Measurements from ENCODE around the gene ANKS1B. TPM values are rescaled to one million over a fixed set of nuclear protein-coding genes. Genes with fewer than 3 reads are reported as not detected.
"Not testable (repeated sequence)": the region's sequence is repeated elsewhere in the genome, so short reads cannot be mapped to it uniquely, and the experiment has no call there.

Gene ANKS1B
- total RNA-seq, 8 experiments from 2014 or later: 4.4 to 49.1 (median 14.2) TPM

DNA sequence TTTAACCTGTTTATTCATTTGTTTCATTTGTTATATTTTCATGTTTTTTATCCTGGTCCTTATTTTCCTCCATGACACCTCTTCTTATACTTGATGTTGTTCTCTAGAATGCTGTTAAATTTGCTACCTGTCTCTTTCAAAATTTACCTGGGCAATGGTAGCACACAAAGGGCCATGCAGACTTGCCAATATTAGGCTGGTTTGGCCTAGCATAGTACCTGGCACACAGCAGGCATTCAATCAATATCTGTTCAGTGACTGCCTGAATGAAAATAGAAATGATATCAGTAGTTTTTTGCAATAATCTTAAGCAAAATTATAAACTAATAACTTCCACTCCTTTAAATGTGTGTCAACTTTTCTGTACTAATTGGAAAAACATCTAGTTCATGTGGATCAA lies 1014.5 kb downstream of the ANKS1B start:
- in situ Hi-C loops (cut with MboI; ENCODE audit: low pct_unique_long_range_greater_than_20kb in 2 of 9, low sequenced_read_pairs in 9 of 9, unreplicated experiment in 9 of 9): no loop called here
- Histone ChIP-seq H3K27ac (no peak overlapping the region), H3K4me1 (replicated peaks in 1 of 2) (peaks cover 0 to 6% of the 10 kb centered on the region in 2 donors), H3K4me3 (no peak overlapping the region)
- no peak for ATAC-seq (replicated peaks in 6 of 8)

DNA sequence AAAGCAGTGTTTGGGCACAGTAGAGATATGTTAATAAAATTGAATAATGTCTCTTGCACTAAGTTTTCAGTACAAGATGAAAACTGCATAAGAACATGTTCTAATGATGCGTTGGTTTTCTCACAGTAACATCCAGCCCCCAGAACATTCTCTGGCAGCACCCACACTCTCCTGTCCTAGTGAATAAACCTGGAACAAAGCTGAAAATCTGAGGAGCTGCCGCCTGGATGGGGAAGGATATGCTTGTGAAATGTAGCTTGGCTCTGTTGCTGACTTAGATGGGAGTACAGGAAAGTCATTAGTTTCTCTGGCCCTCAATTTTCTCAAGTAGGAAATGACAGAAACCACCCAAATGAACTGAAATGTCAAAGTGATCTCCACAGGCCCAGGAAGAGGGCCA lies 1015.8 kb downstream of the ANKS1B start:
- in situ Hi-C loops (cut with MboI; ENCODE audit: low pct_unique_long_range_greater_than_20kb in 2 of 9, low sequenced_read_pairs in 9 of 9, unreplicated experiment in 9 of 9): no loop called here

DNA sequence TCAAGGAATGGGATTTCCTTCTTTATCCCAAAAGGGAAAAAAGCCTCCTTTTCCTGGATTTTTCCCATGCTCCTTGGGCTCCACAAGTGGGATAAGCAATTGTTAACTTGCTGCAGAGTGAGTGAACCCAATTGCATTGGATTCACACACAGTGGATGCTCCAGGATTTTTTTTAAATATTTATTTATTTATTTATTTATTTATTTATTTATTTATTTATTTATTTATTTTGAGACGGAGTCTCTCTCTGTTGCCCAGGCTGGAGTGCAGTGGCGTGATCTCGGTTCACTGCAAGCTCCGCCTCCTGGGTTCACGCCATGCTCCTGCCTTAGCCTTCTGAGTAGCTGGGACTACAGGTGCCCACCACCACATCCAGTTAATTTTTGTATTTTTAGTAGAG lies 1027.6 kb downstream of the ANKS1B start:
- H3K4me1 ChIP-seq (replicated peaks in 1 of 2); in situ Hi-C loops (cut with MboI; ENCODE audit: low pct_unique_long_range_greater_than_20kb in 2 of 9, low sequenced_read_pairs in 9 of 9, unreplicated experiment in 9 of 9); H3K27ac ChIP-seq; ATAC-seq (replicated peaks in 6 of 8); H3K4me3 ChIP-seq: not testable (repeated sequence)
- WGBS, 10 experiments: 17 to 100% (median 78%) methylated on average over 1 to 3 of the region's 5 CpGs; no CpG with 5 or more reads in 6 of the 10 experiments

More for the DNA sequence above, 1015.8 kb downstream of the ANKS1B start:
- ATAC-seq (replicated peaks in 6 of 8): no peak
- Histone ChIP-seq H3K4me3 (no peak overlapping the region), H3K27ac (no peak overlapping the region), H3K4me1 (replicated peaks in 1 of 2) (peaks cover 0 to 6% of the 10 kb centered on the region in 2 donors)
- WGBS, 10 experiments: 20 to 100% (median 100%) methylated on average over 1 to 2 of the region's 2 CpGs; no CpG with 5 or more reads in 1 of the 10 experiments

DNA sequence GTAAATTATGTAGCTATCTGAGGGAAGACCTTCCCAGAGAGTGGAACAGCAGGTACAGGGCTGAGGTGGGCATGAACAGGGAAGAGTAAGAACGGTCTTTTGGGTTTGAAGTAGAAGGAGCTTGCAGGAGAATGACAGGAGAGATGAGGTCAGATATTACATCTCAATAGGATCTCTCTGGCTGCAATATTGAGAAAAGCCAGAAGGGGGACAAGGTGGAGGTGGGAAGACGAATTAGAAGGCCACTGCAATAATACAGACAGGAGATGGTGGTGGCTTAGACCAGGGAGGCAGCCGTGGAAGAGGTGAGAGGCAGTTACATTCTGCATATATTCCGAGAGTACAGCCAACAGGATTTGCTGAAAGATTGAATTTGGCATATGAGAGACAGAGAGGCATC lies 1029.5 kb downstream of the ANKS1B start:
- no peak overlapping the region for H3K4me3 ChIP-seq
- 6 to 100% (median 54%) methylated on average over 1 to 4 of the region's 4 CpGs for WGBS, 10 experiments
- no peak overlapping the region for H3K27ac ChIP-seq
- peaks cover 0 to 3% of the 10 kb centered on the region in 2 donors for H3K4me1 ChIP-seq (replicated peaks in 1 of 2)
- peak in 2 of 8 experiments; percentile 49 to 63 for ATAC-seq (replicated peaks in 6 of 8)
- in situ Hi-C loops (cut with MboI; ENCODE audit: low pct_unique_long_range_greater_than_20kb in 2 of 9, low sequenced_read_pairs in 9 of 9, unreplicated experiment in 9 of 9): no loop called here

GRCh38 chr12:98954506-98954905 lies 1030.2 kb downstream of the ANKS1B start:
- no peak overlapping the region for H3K4me3 ChIP-seq
- no peak overlapping the region for H3K27ac ChIP-seq
- WGBS, 10 experiments: 50 to 100% (median 80%) methylated on average over 1 of the region's 1 CpG; no CpG with 5 or more reads in 7 of the 10 experiments
- peaks cover 0 to 3% of the 10 kb centered on the region in 2 donors for H3K4me1 ChIP-seq (replicated peaks in 1 of 2)
- in situ Hi-C loops (cut with MboI; ENCODE audit: low pct_unique_long_range_greater_than_20kb in 2 of 9, low sequenced_read_pairs in 9 of 9, unreplicated experiment in 9 of 9): no loop called here
- peak in 1 of 8 experiments; percentile 47 for ATAC-seq (replicated peaks in 6 of 8)

DNA sequence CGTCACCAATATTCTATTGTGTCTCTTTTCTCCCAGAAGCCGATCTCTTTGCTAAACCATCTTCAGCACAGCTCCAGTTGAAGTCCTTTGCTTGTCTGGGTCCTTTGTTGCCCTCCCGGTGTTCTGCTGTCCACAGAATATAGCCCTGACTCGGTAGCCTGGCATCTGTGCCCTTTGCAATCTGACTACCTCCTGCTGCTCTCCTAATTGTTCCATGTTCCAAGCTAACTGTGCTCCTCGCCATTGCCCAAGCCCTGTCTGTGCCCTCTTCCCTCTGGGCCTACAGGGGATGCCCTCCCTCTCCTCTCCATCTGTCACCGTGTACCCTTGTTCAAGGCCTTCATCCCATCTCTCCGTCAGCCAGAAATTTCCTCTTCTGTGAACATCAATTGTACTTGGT lies 1033.3 kb downstream of the ANKS1B start:
- 8 to 100% (median 78%) methylated on average over 2 to 7 of the region's 7 CpGs; no CpG with 5 or more reads in 1 of the 10 experiments for WGBS, 10 experiments
- Histone ChIP-seq H3K27ac (no peak overlapping the region), H3K4me1 (replicated peaks in 1 of 2) (peaks cover 0 to 8% of the 10 kb centered on the region in 2 donors), H3K4me3 (no peak overlapping the region)
- in situ Hi-C loops (cut with MboI; ENCODE audit: low pct_unique_long_range_greater_than_20kb in 2 of 9, low sequenced_read_pairs in 9 of 9, unreplicated experiment in 9 of 9): no loop called here
- ATAC-seq (replicated peaks in 6 of 8): no peak

DNA sequence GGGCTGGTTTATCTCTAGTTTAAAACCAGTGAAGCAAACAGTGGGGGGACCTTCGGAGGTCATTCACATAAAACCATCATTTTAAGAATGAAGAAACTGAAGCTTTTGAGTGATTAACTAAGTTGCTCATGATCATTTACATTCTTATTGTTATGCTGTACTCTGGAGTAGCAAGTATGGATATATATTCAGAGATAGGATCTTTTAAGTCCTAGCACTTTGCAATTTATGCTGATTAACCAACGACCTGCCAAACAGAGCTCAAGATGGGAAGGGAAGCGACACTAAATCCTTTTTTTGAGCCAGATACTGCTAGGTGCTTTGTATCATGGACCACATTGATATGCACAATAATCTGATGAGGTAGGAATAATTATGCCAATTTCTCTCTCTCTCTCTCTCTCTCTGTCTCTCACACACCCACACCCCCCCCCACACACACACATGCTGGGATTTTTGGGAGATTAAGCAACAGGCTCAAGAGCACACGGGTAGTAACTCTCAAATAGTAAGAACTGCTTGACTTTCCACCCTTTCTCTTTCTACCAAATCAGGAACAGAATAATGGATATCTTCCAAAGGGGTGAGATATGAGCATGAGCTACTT lies 1036.3 kb downstream of the ANKS1B start:
- in situ Hi-C loops (cut with MboI; ENCODE audit: low pct_unique_long_range_greater_than_20kb in 2 of 9, low sequenced_read_pairs in 9 of 9, unreplicated experiment in 9 of 9): loop anchor here in 1 of 9 experiments (25.0 kb wide), 1 partner anchor 236 kb away; no protein-coding TSS in a partner anchor
- peaks cover 0 to 8% of the 10 kb centered on the region in 2 donors for H3K4me1 ChIP-seq (replicated peaks in 1 of 2)
- WGBS, 10 experiments: 6 to 93% (median 27%) methylated on average over 1 to 4 of the region's 4 CpGs; no CpG with 5 or more reads in 2 of the 10 experiments
- peak in 4 of 8 experiments; percentile 21 to 76 (median 66) for ATAC-seq (replicated peaks in 6 of 8)
- no peak overlapping the region for H3K4me3 ChIP-seq
- H3K27ac ChIP-seq: no peak overlapping the region

GRCh38 chr12:98945864-98946263 lies 1038.9 kb downstream of the ANKS1B start:
- H3K4me1 ChIP-seq (replicated peaks in 1 of 2): peaks cover 0 to 5% of the 10 kb centered on the region in 2 donors
- 0 to 100% (median 73%) methylated on average over 1 to 3 of the region's 4 CpGs for WGBS, 10 experiments
- no peak overlapping the region for H3K4me3 ChIP-seq
- no peak overlapping the region for H3K27ac ChIP-seq
- no peak for ATAC-seq (replicated peaks in 6 of 8)
- in situ Hi-C loops (cut with MboI; ENCODE audit: low pct_unique_long_range_greater_than_20kb in 2 of 9, low sequenced_read_pairs in 9 of 9, unreplicated experiment in 9 of 9): loop anchor here in 1 of 9 experiments (25.0 kb wide), 1 partner anchor 234 kb away; no protein-coding TSS in a partner anchor

DNA sequence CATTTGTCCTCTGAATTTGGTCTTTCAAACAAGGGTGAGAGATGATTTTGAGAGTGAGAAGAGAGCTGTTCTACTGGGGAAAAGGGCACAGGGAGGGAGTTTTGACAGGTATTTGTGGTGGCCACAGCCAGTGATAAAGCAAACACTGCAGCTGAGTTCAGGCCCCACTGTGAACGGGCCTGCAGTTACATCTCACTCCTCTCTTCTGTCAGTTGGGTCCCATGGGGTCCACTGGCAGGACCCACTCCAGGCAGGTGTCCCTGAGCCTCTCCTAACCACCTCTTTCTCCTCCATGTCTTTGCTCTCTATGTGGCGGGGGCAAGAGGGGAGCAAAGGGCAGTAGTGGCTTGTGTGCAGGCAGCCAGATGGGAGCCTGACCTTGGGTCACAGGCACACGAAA lies 1044.8 kb downstream of the ANKS1B start:
- no peak overlapping the region for H3K4me3 ChIP-seq
- no peak overlapping the region for H3K27ac ChIP-seq
- no peak for ATAC-seq (replicated peaks in 6 of 8)
- 59 to 80% (median 60%) methylated on average over 1 to 2 of the region's 3 CpGs; no CpG with 5 or more reads in 7 of the 10 experiments for WGBS, 10 experiments
- H3K4me1 ChIP-seq (replicated peaks in 1 of 2): peaks cover 0 to 6% of the 10 kb centered on the region in 2 donors
- in situ Hi-C loops (cut with MboI; ENCODE audit: low pct_unique_long_range_greater_than_20kb in 2 of 9, low sequenced_read_pairs in 9 of 9, unreplicated experiment in 9 of 9): loop anchor here in 1 of 9 experiments (25.0 kb wide), 1 partner anchor 228 kb away; no protein-coding TSS in a partner anchor

- Histone ChIP-seq H3K27ac (no peak overlapping the region), H3K4me3 (no peak overlapping the region), H3K4me1 (replicated peaks in 1 of 2) (peaks cover 0 to 6% of the 10 kb centered on the region in 2 donors)
- in situ Hi-C loops (cut with MboI; ENCODE audit: low pct_unique_long_range_greater_than_20kb in 2 of 9, low sequenced_read_pairs in 9 of 9, unreplicated experiment in 9 of 9): loop anchor here in 1 of 9 experiments (25.0 kb wide), 1 partner anchor 227 kb away; no protein-coding TSS in a partner anchor
- peak in 4 of 8 experiments; percentile 30 to 78 (median 71) for ATAC-seq (replicated peaks in 6 of 8)
- WGBS, 10 experiments: 0 to 38% (median 8%) methylated on average over 1 to 2 of the region's 2 CpGs; no CpG with 5 or more reads in 2 of the 10 experiments
Observed at GRCh38 chr12:98939350-98939749, 1045.4 kb downstream of the ANKS1B start.

DNA sequence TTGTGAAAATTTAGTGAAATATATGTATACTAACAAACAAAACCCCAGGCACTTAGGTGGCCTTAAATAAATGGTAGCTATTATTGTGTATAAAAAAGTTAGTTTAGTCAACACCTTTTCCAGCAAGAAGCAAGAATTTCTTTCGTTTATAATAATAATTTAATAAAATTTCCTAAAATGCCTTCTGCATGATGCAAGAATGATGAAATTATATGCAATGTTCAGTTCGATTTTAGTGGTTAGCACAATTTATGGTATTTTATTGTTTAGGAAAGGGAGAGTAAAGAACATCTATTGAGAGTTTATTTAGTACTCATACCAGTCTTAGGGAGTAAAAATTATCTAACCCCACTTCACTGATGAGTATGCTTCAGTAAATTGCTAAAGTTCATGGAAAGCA lies 1048.9 kb downstream of the ANKS1B start:
- no peak for ATAC-seq (replicated peaks in 6 of 8)
- in situ Hi-C loops (cut with MboI; ENCODE audit: low pct_unique_long_range_greater_than_20kb in 2 of 9, low sequenced_read_pairs in 9 of 9, unreplicated experiment in 9 of 9): loop anchor here in 1 of 9 experiments (25.0 kb wide), 1 partner anchor 224 kb away; no protein-coding TSS in a partner anchor

GRCh38 chr12:98922871-98923270 lies 1061.9 kb downstream of the ANKS1B start:
- no peak overlapping the region for H3K4me3 ChIP-seq
- in situ Hi-C loops (cut with MboI; ENCODE audit: low pct_unique_long_range_greater_than_20kb in 2 of 9, low sequenced_read_pairs in 9 of 9, unreplicated experiment in 9 of 9): loop anchor here in 1 of 9 experiments (25.0 kb wide), 1 partner anchor 186 kb away; no protein-coding TSS in a partner anchor
- ATAC-seq (replicated peaks in 6 of 8): no peak
- peaks cover 0 to 3% of the 10 kb centered on the region in 2 donors for H3K4me1 ChIP-seq (replicated peaks in 1 of 2)
- no peak overlapping the region for H3K27ac ChIP-seq

More for the DNA sequence above, 1048.9 kb downstream of the ANKS1B start:
- no peak overlapping the region for H3K4me3 ChIP-seq
- peaks cover 0 to 6% of the 10 kb centered on the region in 2 donors for H3K4me1 ChIP-seq (replicated peaks in 1 of 2)
- H3K27ac ChIP-seq: no peak overlapping the region
- 7 to 88% (median 44%) methylated on average over 1 to 2 of the region's 2 CpGs for WGBS, 10 experiments

DNA sequence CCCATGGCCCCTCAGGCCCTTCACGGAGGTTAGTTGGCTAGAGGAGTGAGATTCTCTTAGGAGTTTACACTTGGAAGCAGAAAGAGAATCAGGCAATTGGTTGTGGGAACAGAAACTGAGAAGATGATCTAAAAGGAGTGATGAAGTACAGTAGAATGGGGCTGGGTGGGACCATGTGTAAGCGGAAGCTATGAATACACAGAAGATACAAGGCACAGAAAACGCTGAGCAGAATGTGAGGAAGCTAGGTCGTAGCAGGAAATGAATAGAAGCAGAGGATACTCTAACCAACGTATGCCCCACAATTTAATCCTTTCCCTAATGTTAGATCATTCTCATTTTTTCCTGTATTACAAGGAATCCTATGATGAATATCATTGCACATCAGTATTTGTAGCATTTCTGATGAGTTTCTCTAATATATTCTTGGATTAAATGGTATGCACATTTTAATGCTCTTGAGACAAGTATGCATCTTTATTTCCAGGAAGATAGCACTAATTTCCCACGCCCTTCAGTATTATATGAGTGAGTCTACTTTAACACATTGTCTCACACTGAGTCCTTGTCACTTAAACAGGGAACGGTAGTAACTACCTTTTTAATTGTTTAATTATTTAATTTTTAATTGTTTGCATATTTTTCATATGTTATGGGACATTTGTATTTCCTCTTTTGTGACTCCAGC lies 1066.4 kb downstream of the ANKS1B start:
- Histone ChIP-seq H3K27ac (no peak overlapping the region), H3K4me1 (replicated peaks in 1 of 2) (peaks cover 0 to 20% of the 10 kb centered on the region in 2 donors), H3K4me3 (no peak overlapping the region)
- peak in 3 of 8 experiments; percentile 92 to 96 (median 92) for ATAC-seq (replicated peaks in 6 of 8)
- 19 to 96% (median 70%) methylated on average over 2 to 7 of the region's 7 CpGs; no CpG with 5 or more reads in 1 of the 10 experiments for WGBS, 10 experiments
- in situ Hi-C loops (cut with MboI; ENCODE audit: low pct_unique_long_range_greater_than_20kb in 2 of 9, low sequenced_read_pairs in 9 of 9, unreplicated experiment in 9 of 9): loop anchor here in 1 of 9 experiments (25.0 kb wide), 1 partner anchor 181 kb away; no protein-coding TSS in a partner anchor

Measured in motor neuron (in vitro differentiated cells).